Kidney (tissue), 14 donors: ENCODE measurements around the gene ATP2C2. TPM values are rescaled to one million over a fixed set of nuclear protein-coding genes. Genes with fewer than 3 reads are reported as not detected.

Experiments used
- DNase-seq, 5 donors: peaks; one replicate each; pipeline ENCODE4 v3.0.0-alpha.2; 2013 to 2020
- FAIRE-seq: peaks from 2 replicates; lab custom pipeline; 2012; peaks lifted over from hg19 to GRCh38; lab: Jason Lieb, UNC
- H3K27ac ChIP-seq, 2 donors: one replicate each; pipeline ENCODE4 v1.7.0; 2013; ENCODE audit warnings: low read depth in 2 of 2, low read length in 2 of 2, inconsistent platforms in 1 of 2
- H3K27me3 ChIP-seq: one replicate; pipeline ENCODE4 v1.7.1; 2013; ENCODE audit warnings: low read length, inconsistent platforms; ENCODE audit not compliant: control insufficient read depth, insufficient read depth
- H3K36me3 ChIP-seq, 3 donors: one replicate each; pipeline versions ENCODE4 v1.7.0 to v1.7.1; 2013; ENCODE audit warnings: low read length in 3 of 3, control low read depth in 1 of 3, inconsistent platforms in 1 of 3; ENCODE audit not compliant: insufficient read depth in 3 of 3, control insufficient read depth in 2 of 3
- H3K4me1 ChIP-seq, 3 donors: one replicate each; pipeline versions ENCODE4 v1.7.0 to v1.7.1; 2013; ENCODE audit warnings: low read length in 3 of 3, inconsistent platforms in 1 of 3, low read depth in 1 of 3; ENCODE audit not compliant: control insufficient read depth in 2 of 3, insufficient read depth in 2 of 3
- H3K4me3 ChIP-seq, 3 donors: one replicate each; pipeline versions ENCODE4 v1.7.0 to v1.8.1; 2013; ENCODE audit warnings: low read length in 3 of 3, control low read depth in 1 of 3, inconsistent platforms in 1 of 3
- H3K9ac ChIP-seq, 3 donors: one replicate each; pipeline versions ENCODE4 v1.7.0 to v1.7.1; 2013; ENCODE audit warnings: low read length in 3 of 3, control low read depth in 1 of 3, inconsistent platforms in 1 of 3
- H3K9me3 ChIP-seq, 3 donors: one replicate each; pipeline versions ENCODE4 v1.7.0 to v1.7.1; 2013; ENCODE audit warnings: low read length in 3 of 3, control low read depth in 1 of 3, inconsistent platforms in 1 of 3; ENCODE audit not compliant: control insufficient read depth in 2 of 3, insufficient read depth in 1 of 3
- intact Hi-C: fragments of 100-400 bp; cut with DNase I; formaldehyde crosslinking; loops from one replicate; pipeline ENCODE4 v1.11.1; 2022
- polyA plus RNA-seq: library from polyadenylated mRNA; stranded (reverse); fragments of 350-450 nt; fragmentation: Illumina TruSeq; extraction: RNeasy Lipid Tissue Mini Kit (QIAGEN cat#74804); gene quantifications from one replicate; pipeline ENCODE4 v1.2.3, GENCODE V29; 2014; ENCODE audit warnings: low read depth, low replicate concordance; ENCODE audit not compliant: insufficient read depth
- total RNA-seq: library from RNA; stranded (reverse); fragmentation: NEBNext Ultra II Directional; extraction: Animal tissue kit (Norgen Biotek cat#: 25700); gene quantifications from one replicate; pipeline ENCODE4 v1.2.1, GENCODE V29; 2021
- TF ChIP-seq, protein P1 (sequence below): IDR thresholded peaks from 3 replicates; pipeline ENCODE4 v1.5.1; 2012; ENCODE audit warnings: mild to moderate bottlenecking, moderate library complexity, borderline replicate concordance; ENCODE audit not compliant: insufficient read depth; ENCODE audit errors: extremely low read depth
- donor health status: control.
- donor health status: control.
- donor health status: control.
- donor health status: control.
- donor health status: control.
- donor health status: DM: yes; HTN: yes; CAD: no.
- donor health status: Normal renal cell carcinoma (clear cell type).

ATP2C2 gene
- total and polyA plus RNA-seq, 2 donors from 2014 or later, result 2.2 to 2.6 TPM

DNA sequence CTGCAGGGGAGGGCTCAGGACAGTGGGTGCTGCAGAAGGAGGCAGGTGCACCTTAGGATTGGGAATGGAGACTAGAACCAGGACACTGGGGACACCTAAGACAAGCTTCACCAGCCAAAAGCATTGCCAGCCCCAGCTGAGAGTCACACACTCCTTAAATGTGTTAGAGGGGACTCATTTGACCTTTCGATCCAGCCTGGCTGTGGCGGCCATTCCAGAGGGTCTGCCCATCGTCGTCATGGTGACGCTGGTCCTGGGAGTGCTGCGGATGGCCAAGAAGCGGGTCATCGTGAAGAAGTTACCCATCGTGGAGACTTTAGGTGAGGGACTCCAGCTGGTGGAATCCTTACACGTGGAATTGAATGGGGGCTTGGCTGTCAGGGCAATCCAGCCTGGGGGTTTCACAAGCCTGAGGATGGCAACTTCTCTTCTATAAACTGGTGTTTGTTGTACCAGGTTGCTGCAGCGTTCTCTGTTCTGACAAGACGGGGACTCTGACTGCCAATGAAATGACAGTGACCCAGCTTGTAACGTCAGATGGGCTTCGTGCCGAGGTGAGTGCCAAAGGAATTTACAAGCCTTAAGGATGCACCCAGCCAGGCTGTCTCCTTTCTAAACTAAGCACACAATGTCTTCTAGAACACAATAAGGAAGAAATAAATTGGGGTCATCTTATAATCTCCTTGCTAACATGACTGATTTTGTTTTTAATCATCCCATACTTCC lies 70.8 kb downstream of the ATP2C2 start:
- no peak overlapping the region for H3K9ac ChIP-seq
- H3K36me3 ChIP-seq, result no peaks in the 10 kb centered on the region
- intact Hi-C loops, result no loop called here
- H3K9me3 ChIP-seq, result no peaks in the 10 kb centered on the region
- no peaks in the 10 kb centered on the region for H3K27me3 ChIP-seq
- no peak for DNase-seq
- no peak for FAIRE-seq
- TF ChIP-seq, protein P1, sequence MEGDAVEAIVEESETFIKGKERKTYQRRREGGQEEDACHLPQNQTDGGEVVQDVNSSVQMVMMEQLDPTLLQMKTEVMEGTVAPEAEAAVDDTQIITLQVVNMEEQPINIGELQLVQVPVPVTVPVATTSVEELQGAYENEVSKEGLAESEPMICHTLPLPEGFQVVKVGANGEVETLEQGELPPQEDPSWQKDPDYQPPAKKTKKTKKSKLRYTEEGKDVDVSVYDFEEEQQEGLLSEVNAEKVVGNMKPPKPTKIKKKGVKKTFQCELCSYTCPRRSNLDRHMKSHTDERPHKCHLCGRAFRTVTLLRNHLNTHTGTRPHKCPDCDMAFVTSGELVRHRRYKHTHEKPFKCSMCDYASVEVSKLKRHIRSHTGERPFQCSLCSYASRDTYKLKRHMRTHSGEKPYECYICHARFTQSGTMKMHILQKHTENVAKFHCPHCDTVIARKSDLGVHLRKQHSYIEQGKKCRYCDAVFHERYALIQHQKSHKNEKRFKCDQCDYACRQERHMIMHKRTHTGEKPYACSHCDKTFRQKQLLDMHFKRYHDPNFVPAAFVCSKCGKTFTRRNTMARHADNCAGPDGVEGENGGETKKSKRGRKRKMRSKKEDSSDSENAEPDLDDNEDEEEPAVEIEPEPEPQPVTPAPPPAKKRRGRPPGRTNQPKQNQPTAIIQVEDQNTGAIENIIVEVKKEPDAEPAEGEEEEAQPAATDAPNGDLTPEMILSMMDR, result no peak
- H3K27ac ChIP-seq, result no peak overlapping the region
- no peaks in the 10 kb centered on the region for H3K4me1 ChIP-seq
- no peak overlapping the region for H3K4me3 ChIP-seq

DNA sequence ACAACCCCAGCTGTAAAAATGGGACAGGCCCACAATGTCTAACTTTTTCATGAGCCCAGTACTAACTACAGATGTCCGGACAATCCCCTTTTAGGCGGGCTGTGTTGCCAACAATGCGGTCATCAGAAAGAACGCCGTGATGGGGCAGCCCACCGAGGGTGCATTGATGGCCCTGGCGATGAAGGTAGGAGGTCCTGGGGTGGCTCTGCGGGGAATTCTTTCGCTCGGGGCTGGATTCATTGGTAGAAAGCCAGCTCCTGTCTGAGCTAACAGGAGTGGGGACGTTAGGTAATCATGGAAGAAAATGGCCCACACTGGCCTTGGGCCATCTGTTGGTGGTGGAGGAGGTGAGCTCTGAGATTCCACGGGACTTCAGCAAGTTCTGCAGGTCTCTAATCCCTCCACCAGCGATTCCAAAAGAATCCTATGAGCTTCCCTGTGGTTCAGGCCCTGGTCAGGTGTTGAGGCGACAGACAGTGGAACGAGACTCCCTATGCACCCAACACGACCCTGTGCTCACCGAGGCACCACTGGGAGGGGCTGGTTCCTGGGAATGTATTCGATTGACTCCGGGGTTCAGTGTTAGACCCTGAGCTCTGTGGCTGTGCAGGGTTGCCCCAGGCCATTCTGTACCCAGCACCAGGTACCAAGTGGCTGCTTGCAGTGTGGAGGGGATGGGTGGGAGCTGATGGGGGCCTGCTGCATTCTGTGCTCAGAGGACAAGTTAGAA lies 74.2 kb downstream of the ATP2C2 start:
- Histone ChIP-seq H3K9ac (no peak overlapping the region), H3K9me3 (no peaks in the 10 kb centered on the region), H3K27ac (no peak overlapping the region), H3K4me1 (no peaks in the 10 kb centered on the region), H3K27me3 (no peaks in the 10 kb centered on the region), H3K4me3 (no peak overlapping the region), H3K36me3 (no peaks in the 10 kb centered on the region)
- no peak for FAIRE-seq
- TF ChIP-seq, protein P1, result no peak
- intact Hi-C loops, result no loop called here
- no peak for DNase-seq

DNA sequence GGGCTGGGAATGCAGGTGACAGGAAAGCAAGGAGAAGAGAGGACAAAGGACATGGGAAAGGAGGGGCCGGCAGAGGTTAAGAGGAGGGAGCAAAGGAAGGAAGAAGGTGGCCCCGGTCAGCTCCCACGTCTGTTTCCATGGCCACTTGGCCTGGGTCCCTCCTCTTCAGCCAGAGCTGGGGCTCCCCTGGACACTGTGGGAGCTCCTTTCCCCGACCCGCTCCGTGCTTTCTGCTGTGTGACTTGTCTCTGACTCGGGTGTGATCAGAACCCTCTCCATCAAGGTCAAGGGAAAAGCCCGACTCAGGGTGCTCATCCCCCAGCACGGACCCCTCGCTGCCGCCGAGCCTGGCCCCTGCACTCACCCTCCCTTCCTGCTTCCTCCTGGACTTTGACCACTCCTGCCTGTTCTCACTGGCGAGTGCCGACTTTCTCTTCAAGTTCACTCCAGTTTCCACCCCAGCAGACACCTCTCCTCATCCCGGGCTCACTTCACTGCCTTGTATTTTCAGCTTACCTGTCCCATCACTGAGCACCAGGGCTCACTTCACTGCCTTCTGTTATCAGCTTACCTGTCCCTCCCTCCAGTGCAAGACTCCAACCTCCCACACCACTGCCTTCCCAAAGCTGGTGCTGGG lies 74.9 kb downstream of the ATP2C2 start:
- FAIRE-seq, result no peak
- no peaks in the 10 kb centered on the region for H3K27me3 ChIP-seq
- H3K27ac ChIP-seq, result no peak overlapping the region
- TF ChIP-seq, protein P1, result no peak
- H3K36me3 ChIP-seq, result no peaks in the 10 kb centered on the region
- intact Hi-C loops, result no loop called here
- peak overlapping the region in 1 of 3 donors; percentile 21 for H3K4me3 ChIP-seq
- H3K9me3 ChIP-seq, result no peaks in the 10 kb centered on the region
- peak in 3 of 5 donors; percentile 49 to 72 (median 53) for DNase-seq
- H3K9ac ChIP-seq, result no peak overlapping the region
- H3K4me1 ChIP-seq, result no peaks in the 10 kb centered on the region
